GM10847 (cell line): ENCODE measurements around the gene PALM3.

Experiments
- POLR2A ChIP-seq: IDR thresholded peaks from 2 replicates; pipeline ENCODE4 v1.6.1; 2011; ENCODE audit not compliant: insufficient read length; ENCODE audit errors: extremely low read depth

The PALM3 gene

DNA sequence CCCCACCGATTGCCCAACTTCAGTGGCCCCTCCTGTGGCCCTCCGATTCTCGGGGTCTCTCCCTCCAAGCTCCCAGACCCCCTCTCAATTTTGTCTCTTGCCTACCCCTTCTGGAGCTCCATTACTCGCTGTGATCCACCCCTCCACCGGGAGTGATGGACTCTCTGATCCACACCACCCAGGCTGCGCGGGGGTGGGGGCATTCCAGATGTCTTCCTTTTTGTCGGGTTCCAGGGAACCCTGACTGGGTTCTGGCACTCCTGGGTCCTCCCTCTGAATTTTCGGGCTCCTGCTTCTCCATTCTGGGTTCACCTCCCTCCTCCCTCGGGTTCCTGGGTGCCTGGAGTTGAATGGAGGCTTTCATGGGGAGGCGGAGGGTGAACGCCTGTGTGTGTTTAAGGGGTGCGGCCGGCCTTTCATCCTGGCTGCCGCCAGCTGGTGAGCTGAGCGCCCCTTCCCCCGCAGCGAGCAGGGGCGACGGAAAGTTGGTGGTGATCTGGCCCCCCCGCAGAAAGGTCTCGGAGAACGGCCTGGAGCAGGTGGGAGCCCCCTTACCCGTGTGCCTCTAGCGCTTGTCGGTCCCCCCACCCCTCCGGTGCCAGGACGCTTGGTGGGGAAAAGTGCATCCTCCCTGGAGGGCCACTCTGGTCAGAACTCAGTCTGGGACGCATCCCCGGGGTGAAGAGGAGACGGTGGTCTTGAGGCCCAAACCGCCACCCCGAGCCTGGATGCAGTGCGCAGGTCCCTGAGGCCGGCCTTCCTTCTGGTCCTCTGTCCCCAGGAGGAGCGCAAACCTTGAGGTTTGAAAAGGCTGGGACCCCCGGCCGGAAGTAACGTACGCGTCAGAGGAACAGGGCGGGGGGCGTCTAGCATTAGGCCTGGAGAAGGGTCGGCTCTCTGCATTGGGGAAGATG is 12.3 kb upstream of the PALM3 start:
- TF ChIP-seq POLR2A = no peak

DNA sequence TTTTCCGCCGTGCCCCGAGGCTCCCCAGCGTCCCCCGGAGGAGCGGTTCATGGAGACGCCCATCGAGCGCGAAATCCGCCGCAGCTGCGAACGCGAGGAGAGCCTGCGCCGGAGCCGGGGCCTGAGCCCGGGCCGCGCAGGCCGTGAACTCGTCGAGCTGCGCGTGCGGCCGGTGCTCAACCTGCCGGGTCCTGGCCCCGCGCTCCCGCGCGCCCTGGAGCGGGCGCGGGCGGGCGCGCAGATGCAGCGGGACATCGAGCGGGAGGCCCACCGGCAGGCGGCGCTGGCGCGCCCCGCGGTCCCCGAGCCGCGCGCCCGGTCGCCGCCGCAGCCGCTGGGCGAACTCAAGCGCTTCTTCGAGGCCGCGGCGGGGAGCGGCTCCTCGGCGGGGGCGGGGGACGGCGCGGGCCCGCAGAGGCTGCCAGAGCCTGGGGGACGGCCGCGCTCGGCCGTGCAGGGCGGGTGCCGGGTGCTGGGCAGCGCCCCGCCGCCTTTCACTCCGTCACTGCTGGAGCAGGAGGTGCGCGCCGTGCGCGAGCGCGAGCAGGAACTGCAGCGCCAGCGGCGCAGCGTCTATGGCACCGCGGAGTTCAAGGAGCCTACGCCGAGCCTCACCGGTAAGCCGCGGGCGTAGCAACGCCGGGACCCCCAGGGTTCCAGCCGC is 11.5 kb upstream of the PALM3 start:
- peak; percentile 16 for TF ChIP-seq POLR2A

GRCh38 chr19:14072535-14073260 is 10.8 kb upstream of the PALM3 start, which contains the start of gene MISP3:
TSS of gene MISP3 (plus strand) at chr19:14072786. CDS start at chr19:14073310, 524 bp downstream.
- TF ChIP-seq POLR2A = no peak

- TF ChIP-seq POLR2A = no peak
Measured at GRCh38 chr19:14070268-14071050, 8.6 kb upstream of the PALM3 start.

DNA sequence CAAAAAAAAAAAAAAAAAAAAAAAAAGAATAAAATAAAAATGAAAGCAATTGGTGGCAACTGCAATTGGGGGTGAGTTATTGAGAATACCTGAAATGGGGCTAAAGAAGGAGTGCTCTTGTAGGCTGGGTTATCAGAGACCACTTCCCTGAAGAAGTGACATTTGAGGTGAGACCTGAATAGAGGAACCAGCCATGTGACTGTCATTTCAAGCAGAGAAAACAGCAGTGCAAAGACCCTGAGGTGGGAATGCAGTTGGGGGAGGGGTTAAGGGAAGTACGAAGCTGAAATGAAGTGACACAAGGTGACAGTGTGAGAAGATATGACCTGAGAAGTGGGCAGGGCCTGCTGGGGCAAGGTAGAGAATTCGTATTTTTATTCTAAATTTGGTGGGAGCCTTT is 4.3 kb upstream of the PALM3 start:
- TF ChIP-seq POLR2A = no peak

- no peak for TF ChIP-seq POLR2A
Measured at GRCh38 chr19:14063105-14063504, 1.2 kb upstream of the PALM3 start.

- no peak for TF ChIP-seq POLR2A
Measured at GRCh38 chr19:14062558-14062855, 631 bp upstream of the PALM3 start.

GRCh38 chr19:14061081-14061749 is 661 bp downstream of the PALM3 start:
- no peak for TF ChIP-seq POLR2A

DNA sequence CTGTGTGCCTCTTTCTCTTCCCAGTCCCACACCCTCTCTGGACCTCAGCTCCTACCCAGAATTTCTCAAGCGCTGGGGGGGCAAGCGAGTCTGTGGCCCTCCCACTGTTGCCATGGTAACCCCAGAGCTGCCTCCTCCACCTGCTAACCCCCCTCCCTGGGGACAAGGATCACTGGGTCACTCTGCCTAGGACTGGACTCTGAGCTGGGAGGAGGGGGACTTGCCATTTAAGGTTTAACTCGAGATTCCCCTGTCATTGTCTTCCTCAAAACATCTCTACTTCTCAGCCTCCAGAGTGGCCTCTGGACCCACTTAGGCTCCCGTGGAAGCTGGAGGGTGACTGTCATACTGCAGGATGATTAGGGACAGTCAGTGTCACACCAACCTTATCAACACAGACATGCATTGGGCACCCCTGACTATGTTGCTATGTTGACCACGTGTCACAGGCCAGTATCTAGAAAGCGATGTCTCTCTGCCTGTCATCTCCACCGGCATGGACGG is 2.2 kb downstream of the PALM3 start:
- TF ChIP-seq POLR2A = no peak

- TF ChIP-seq POLR2A = no peak
Measured at GRCh38 chr19:14059093-14059480, 2.8 kb downstream of the PALM3 start.

- no peak for TF ChIP-seq POLR2A
Measured at GRCh38 chr19:14058182-14059092, 3.4 kb downstream of the PALM3 start.

- TF ChIP-seq POLR2A = no peak
Measured at GRCh38 chr19:14056741-14057356, 5.0 kb downstream of the PALM3 start.
